Sigmoid colon (tissue), 4 donors: Measurements from ENCODE around the gene CYP4F12.

Source experiments
- EP300 ChIP-seq, 4 donors: sonication (generic); formaldehyde crosslinking; IDR thresholded peaks; one replicate each; pipeline ENCODE4 v1.6.1; 2017; ENCODE audit warnings: antibody characterized with exemption in 4 of 4
- POLR2A ChIP-seq, 2 donors: fragments of 450-650 bp; IDR thresholded peaks; one replicate each; pipeline ENCODE4 v1.6.1; 2016; ENCODE audit warnings: antibody characterized with exemption in 2 of 2, mild to moderate bottlenecking in 2 of 2, moderate library complexity in 2 of 2
- POLR2AphosphoS5 ChIP-seq, 4 donors: sonication (generic); formaldehyde crosslinking; IDR thresholded peaks; one replicate each; pipeline ENCODE4 v1.6.1; 2017; ENCODE audit warnings: antibody characterized with exemption in 4 of 4
- TF ChIP-seq, protein P1 (sequence below), 4 experiments: fragments of 450-650 bp in 3 of 4; fragments of 200-600 bp in 1 of 4; IDR thresholded peaks; one replicate each; pipeline ENCODE4 v1.5.1; 2016 to 2019; ENCODE audit warnings: antibody characterized with exemption in 4 of 4, mild to moderate bottlenecking in 3 of 4, moderate library complexity in 2 of 4

GRCh38 chr19:15722956-15723355 is 50.1 kb downstream of the CYP4F12 start:
- TF ChIP-seq, protein P1, sequence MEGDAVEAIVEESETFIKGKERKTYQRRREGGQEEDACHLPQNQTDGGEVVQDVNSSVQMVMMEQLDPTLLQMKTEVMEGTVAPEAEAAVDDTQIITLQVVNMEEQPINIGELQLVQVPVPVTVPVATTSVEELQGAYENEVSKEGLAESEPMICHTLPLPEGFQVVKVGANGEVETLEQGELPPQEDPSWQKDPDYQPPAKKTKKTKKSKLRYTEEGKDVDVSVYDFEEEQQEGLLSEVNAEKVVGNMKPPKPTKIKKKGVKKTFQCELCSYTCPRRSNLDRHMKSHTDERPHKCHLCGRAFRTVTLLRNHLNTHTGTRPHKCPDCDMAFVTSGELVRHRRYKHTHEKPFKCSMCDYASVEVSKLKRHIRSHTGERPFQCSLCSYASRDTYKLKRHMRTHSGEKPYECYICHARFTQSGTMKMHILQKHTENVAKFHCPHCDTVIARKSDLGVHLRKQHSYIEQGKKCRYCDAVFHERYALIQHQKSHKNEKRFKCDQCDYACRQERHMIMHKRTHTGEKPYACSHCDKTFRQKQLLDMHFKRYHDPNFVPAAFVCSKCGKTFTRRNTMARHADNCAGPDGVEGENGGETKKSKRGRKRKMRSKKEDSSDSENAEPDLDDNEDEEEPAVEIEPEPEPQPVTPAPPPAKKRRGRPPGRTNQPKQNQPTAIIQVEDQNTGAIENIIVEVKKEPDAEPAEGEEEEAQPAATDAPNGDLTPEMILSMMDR (IDR thresholded peaks at IDR 0.05), result no peak
- no peak for TF ChIP-seq POLR2A (IDR thresholded peaks at IDR 0.05)
- no peak for TF ChIP-seq POLR2AphosphoS5 (IDR thresholded peaks at IDR 0.05)
- no peak for TF ChIP-seq EP300 (IDR thresholded peaks at IDR 0.05)
